ENCODE results near the gene ATF6B. TPM values are rescaled to one million over a fixed set of nuclear protein-coding genes. Genes with fewer than 3 reads are reported as not detected.

Gene ATF6B
- total RNA-seq, 1 experiment from 2014 or later: 196 TPM

- CTCF ChIA-PET: no interaction called here
These were observed 23.3 kb upstream of the ATF6B start for GRCh38 chr6:32151181-32151862.

DNA sequence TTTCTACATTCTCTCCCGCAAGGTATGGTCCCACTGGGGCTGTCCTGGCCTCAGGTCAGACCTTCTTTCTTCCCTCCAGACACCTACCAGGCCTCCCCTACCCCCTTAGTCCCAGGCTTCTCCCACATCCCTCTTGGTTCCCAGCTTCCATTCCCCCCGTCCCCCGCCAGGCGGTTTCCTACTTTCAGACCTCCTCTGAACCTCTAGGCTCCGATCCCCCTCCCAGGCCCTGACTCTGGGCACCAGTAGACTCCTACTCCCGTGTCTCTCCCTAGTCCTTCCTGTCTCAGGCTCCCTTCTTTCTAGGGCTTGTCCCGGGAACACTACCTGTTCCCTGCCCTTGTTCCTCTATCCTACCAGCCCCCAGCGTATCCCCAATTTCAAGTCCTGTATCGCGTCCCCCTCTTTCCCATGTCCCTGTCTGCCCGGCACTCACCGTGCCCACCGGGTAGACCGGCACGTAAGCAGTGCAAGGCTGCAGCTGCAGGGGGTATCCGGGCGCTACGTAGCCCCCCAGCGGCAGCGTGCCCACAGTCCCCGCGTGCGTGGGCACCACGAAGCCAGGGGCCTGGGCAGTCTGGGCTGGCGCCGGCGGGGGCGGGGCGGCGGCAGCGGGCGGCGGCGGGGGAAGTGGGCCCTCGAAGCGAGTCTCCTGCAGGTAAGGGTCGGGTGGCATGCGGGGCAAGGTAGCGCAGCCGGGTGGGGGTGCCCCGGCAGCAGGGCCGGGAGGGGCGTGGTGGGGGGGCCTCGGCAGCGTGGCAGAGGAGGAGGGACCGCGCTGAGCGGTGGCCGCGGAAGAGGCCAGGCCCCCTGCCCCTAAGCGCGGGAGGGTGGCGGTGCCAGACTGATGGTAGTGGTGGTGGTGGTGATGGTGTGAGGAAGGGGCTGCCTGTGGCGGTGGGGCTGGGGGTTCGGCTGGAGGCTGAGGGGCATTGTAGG is 22.2 kb upstream of the ATF6B start:
- Mint-ChIP-seq H3K27me3 (ENCODE audit: unreplicated experiment) (no peaks in the 10 kb centered on the region), H3K27ac (ENCODE audit: unreplicated experiment) (no peak overlapping the region), H3K36me3 (ENCODE audit: insufficient read depth, unreplicated experiment) (peaks cover 16% of the 10 kb centered on the region), H3K9me3 (ENCODE audit: low read depth, unreplicated experiment) (peaks cover 2% of the 10 kb centered on the region), H3K4me1 (ENCODE audit: low read depth, unreplicated experiment) (peaks cover 31% of the 10 kb centered on the region), H3K4me3 (ENCODE audit: low read depth, unreplicated experiment) (no peak overlapping the region)
- CTCF ChIA-PET: no interaction called here
- DNase-seq: no peak
- TF ChIP-seq, protein P1, sequence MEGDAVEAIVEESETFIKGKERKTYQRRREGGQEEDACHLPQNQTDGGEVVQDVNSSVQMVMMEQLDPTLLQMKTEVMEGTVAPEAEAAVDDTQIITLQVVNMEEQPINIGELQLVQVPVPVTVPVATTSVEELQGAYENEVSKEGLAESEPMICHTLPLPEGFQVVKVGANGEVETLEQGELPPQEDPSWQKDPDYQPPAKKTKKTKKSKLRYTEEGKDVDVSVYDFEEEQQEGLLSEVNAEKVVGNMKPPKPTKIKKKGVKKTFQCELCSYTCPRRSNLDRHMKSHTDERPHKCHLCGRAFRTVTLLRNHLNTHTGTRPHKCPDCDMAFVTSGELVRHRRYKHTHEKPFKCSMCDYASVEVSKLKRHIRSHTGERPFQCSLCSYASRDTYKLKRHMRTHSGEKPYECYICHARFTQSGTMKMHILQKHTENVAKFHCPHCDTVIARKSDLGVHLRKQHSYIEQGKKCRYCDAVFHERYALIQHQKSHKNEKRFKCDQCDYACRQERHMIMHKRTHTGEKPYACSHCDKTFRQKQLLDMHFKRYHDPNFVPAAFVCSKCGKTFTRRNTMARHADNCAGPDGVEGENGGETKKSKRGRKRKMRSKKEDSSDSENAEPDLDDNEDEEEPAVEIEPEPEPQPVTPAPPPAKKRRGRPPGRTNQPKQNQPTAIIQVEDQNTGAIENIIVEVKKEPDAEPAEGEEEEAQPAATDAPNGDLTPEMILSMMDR (IDR thresholded peaks at IDR 0.05; ENCODE audit: unreplicated experiment): no peak
- intact Hi-C loops (cut with micrococcal nuclease; ENCODE audit: unreplicated experiment): no loop called here
- BruUV-seq (replicated peaks): no TSS peak

More at GRCh38 chr6:32151181-32151862, 23.3 kb upstream of the ATF6B start:
- intact Hi-C loops (cut with micrococcal nuclease; ENCODE audit: unreplicated experiment): no loop called here
- Mint-ChIP-seq H3K36me3 (ENCODE audit: insufficient read depth, unreplicated experiment) (peaks cover 16% of the 10 kb centered on the region), H3K4me3 (ENCODE audit: low read depth, unreplicated experiment) (no peak overlapping the region), H3K4me1 (ENCODE audit: low read depth, unreplicated experiment) (peaks cover 28% of the 10 kb centered on the region), H3K27ac (ENCODE audit: unreplicated experiment) (no peak overlapping the region), H3K9me3 (ENCODE audit: low read depth, unreplicated experiment) (peaks cover 2% of the 10 kb centered on the region), H3K27me3 (ENCODE audit: unreplicated experiment) (no peaks in the 10 kb centered on the region)
- BruUV-seq (replicated peaks): no TSS peak
- TF ChIP-seq, protein P1 (IDR thresholded peaks at IDR 0.05; ENCODE audit: unreplicated experiment): no peak
- no peak for DNase-seq

GRCh38 chr6:32149092-32149755 is 21.2 kb upstream of the ATF6B start:
- DNase-seq: no peak
- Mint-ChIP-seq H3K4me3 (ENCODE audit: low read depth, unreplicated experiment) (no peak overlapping the region), H3K4me1 (ENCODE audit: low read depth, unreplicated experiment) (peaks cover 25% of the 10 kb centered on the region), H3K27me3 (ENCODE audit: unreplicated experiment) (no peaks in the 10 kb centered on the region), H3K36me3 (ENCODE audit: insufficient read depth, unreplicated experiment) (peaks cover 7% of the 10 kb centered on the region), H3K9me3 (ENCODE audit: low read depth, unreplicated experiment) (peaks cover 2% of the 10 kb centered on the region), H3K27ac (ENCODE audit: unreplicated experiment) (no peak overlapping the region)
- intact Hi-C loops (cut with micrococcal nuclease; ENCODE audit: unreplicated experiment): no loop called here
- BruUV-seq (replicated peaks): no TSS peak
- TF ChIP-seq, protein P1 (IDR thresholded peaks at IDR 0.05; ENCODE audit: unreplicated experiment): no peak
- CTCF ChIA-PET: no interaction called here

- TF ChIP-seq, protein P1 (IDR thresholded peaks at IDR 0.05; ENCODE audit: unreplicated experiment): peak; percentile 14
- no peaks in the 10 kb centered on the region for H3K36me3 Mint-ChIP-seq (ENCODE audit: insufficient read depth, unreplicated experiment)
- no peak for DNase-seq
- no peak overlapping the region for H3K4me3 Mint-ChIP-seq (ENCODE audit: low read depth, unreplicated experiment)
- intact Hi-C loops (cut with micrococcal nuclease; ENCODE audit: unreplicated experiment): no loop called here
- no peak overlapping the region for H3K27ac Mint-ChIP-seq (ENCODE audit: unreplicated experiment)
- CTCF ChIA-PET: no interaction called here
- H3K9me3 Mint-ChIP-seq (ENCODE audit: low read depth, unreplicated experiment): peaks cover 2% of the 10 kb centered on the region
- no TSS peak for BruUV-seq (replicated peaks)
- H3K4me1 Mint-ChIP-seq (ENCODE audit: low read depth, unreplicated experiment): peaks cover 24% of the 10 kb centered on the region
- H3K27me3 Mint-ChIP-seq (ENCODE audit: unreplicated experiment): no peaks in the 10 kb centered on the region
These were observed 20.4 kb upstream of the ATF6B start for GRCh38 chr6:32148289-32149091.
